ENCODE results near the gene NAALADL2. TPM values are rescaled to one million over a fixed set of nuclear protein-coding genes. Genes with fewer than 3 reads are reported as not detected.

Gene NAALADL2
- total and polyA plus RNA-seq, 9 of the 15 experiments (the other 6 are each of a cell fraction or from before 2014, with no cell fraction given), result 0.29 to 1.1 (median 0.79) TPM; not detected in 1

DNA sequence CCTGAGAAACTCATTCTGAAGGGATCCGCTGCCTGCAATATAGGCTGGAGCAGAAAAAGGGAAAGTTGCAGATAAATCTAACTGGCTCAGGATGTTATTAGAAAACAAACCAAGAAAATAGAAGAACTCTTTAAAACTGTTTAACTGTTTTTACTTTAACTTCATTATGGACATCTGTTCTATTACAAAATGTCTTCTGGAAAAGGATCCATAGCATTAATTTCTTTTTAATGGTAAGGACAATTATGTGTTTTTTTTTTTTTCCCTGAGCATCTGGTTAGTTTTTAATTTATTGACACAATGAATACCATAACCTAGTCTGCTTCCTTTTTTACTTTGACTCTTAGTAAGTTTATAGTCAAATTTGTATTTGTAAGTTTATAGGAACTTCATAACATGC is 239.5 kb downstream of the NAALADL2 start:
- ChIA-PET POLR2A (no interaction called here), CTCF (ENCODE audit: low intra/inter-chr PET ratio) (no interaction called here)
- WGBS (ENCODE audit: insufficient coverage, low coverage, missing lambda C conversion rate), result 0% methylated on average over 1 of the region's 1 CpG
- no peaks in the 10 kb centered on the region for H3K4me1 ChIP-seq (replicated peaks in 1 of 2; ENCODE audit: control insufficient read depth in 2 of 2, insufficient read depth in 2 of 2, low read length in 2 of 2)
- no peaks in the 10 kb centered on the region for H3K36me3 ChIP-seq (ENCODE audit: control insufficient read depth, insufficient read depth, low read length)
- no peak overlapping the region for H2AFZ ChIP-seq (ENCODE audit: low read depth, low read length)
- no peaks in the 10 kb centered on the region for H4K20me1 ChIP-seq (replicated peaks; ENCODE audit: control insufficient read depth, insufficient read depth, low read length)
- no peaks in the 10 kb centered on the region for H3K9me3 ChIP-seq (replicated peaks; ENCODE audit: control insufficient read depth, insufficient read depth, low read depth, low read length)
- BruUV-seq (replicated peaks), result no TSS peak
- TF ChIP-seq, protein P1, sequence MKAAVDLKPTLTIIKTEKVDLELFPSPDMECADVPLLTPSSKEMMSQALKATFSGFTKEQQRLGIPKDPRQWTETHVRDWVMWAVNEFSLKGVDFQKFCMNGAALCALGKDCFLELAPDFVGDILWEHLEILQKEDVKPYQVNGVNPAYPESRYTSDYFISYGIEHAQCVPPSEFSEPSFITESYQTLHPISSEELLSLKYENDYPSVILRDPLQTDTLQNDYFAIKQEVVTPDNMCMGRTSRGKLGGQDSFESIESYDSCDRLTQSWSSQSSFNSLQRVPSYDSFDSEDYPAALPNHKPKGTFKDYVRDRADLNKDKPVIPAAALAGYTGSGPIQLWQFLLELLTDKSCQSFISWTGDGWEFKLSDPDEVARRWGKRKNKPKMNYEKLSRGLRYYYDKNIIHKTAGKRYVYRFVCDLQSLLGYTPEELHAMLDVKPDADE (conservative IDR thresholded peaks at IDR 0.05; ENCODE audit: control insufficient read depth, low read depth, low read length), result no peak
- TF ChIP-seq, protein P2, sequence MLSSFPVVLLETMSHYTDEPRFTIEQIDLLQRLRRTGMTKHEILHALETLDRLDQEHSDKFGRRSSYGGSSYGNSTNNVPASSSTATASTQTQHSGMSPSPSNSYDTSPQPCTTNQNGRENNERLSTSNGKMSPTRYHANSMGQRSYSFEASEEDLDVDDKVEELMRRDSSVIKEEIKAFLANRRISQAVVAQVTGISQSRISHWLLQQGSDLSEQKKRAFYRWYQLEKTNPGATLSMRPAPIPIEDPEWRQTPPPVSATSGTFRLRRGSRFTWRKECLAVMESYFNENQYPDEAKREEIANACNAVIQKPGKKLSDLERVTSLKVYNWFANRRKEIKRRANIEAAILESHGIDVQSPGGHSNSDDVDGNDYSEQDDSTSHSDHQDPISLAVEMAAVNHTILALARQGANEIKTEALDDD (IDR thresholded peaks at IDR 0.05), result no peak
- TF ChIP-seq, protein P3, sequence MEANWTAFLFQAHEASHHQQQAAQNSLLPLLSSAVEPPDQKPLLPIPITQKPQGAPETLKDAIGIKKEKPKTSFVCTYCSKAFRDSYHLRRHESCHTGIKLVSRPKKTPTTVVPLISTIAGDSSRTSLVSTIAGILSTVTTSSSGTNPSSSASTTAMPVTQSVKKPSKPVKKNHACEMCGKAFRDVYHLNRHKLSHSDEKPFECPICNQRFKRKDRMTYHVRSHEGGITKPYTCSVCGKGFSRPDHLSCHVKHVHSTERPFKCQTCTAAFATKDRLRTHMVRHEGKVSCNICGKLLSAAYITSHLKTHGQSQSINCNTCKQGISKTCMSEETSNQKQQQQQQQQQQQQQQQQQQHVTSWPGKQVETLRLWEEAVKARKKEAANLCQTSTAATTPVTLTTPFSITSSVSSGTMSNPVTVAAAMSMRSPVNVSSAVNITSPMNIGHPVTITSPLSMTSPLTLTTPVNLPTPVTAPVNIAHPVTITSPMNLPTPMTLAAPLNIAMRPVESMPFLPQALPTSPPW (CRISPR knock-in tag; IDR thresholded peaks at IDR 0.05), result no peak
- TF ChIP-seq, protein P4, sequence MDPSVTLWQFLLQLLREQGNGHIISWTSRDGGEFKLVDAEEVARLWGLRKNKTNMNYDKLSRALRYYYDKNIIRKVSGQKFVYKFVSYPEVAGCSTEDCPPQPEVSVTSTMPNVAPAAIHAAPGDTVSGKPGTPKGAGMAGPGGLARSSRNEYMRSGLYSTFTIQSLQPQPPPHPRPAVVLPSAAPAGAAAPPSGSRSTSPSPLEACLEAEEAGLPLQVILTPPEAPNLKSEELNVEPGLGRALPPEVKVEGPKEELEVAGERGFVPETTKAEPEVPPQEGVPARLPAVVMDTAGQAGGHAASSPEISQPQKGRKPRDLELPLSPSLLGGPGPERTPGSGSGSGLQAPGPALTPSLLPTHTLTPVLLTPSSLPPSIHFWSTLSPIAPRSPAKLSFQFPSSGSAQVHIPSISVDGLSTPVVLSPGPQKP (CRISPR knock-in tag; IDR thresholded peaks at IDR 0.05), result no peak
- TF ChIP-seq ZBTB17 (CRISPR knock-in tag; IDR thresholded peaks at IDR 0.05) (no peak), GABPA (tag; conservative IDR thresholded peaks at IDR 0.05; ENCODE audit: low read depth) (no peak), ZNF3 (CRISPR knock-in tag; IDR thresholded peaks at IDR 0.05) (no peak), MAFG (tag; conservative IDR thresholded peaks at IDR 0.05) (no peak), RFX1 (IDR thresholded peaks at IDR 0.05) (no peak)
- FAIRE-seq (no peak), DNase-seq (ENCODE audit: extremely low read depth in 1 of 4, low spot score in 3 of 4) (no peak), ATAC-seq (no peak)
- no peak overlapping the region for H3K9ac ChIP-seq (ENCODE audit: insufficient read depth in 1 of 2, low read depth in 2 of 2, low read length in 2 of 2)
- intact Hi-C loops (cut with micrococcal nuclease) (no loop called here), in situ Hi-C loops (cut with MboI) (no loop called here)
- no peaks in the 10 kb centered on the region for H3K9me1 ChIP-seq (ENCODE audit: control insufficient read depth, insufficient read depth, low read length)
- no peak overlapping the region for H3K4me3 ChIP-seq
- H3K27ac ChIP-seq (ENCODE audit: extremely low read depth, low read depth, low read length), result no peak overlapping the region
- H3K27me3 ChIP-seq (ENCODE audit: control insufficient read depth in 2 of 2, insufficient read depth in 2 of 2, low read length in 2 of 2), result no peaks in the 10 kb centered on the region
- no peak overlapping the region for H3K4me2 ChIP-seq (ENCODE audit: insufficient read depth, low read length)
- H3K79me2 ChIP-seq (ENCODE audit: control insufficient read depth, insufficient read depth, low read length), result no peaks in the 10 kb centered on the region
